PFSK-1 (cell line): Measurements from ENCODE around the gene JPH3.

Source experiments
- FOXP2 ChIP-seq: optimal IDR thresholded peaks from 2 replicates; pipeline ENCODE3; 2011; ENCODE audit warnings: borderline replicate concordance, control low read depth, inconsistent platforms; ENCODE audit not compliant: insufficient read depth; ENCODE audit errors: extremely low read length, extremely low read depth
- POLR2AphosphoS5 ChIP-seq: IDR thresholded peaks from 2 replicates; pipeline ENCODE4 v1.6.1; 2012; ENCODE audit warnings: low read depth, mild to moderate bottlenecking, control low read depth, low read length, moderate library complexity
- REST ChIP-seq, 2 experiments: IDR thresholded peaks; 2 replicates each; pipeline versions ENCODE4 v1.6.1 to v1.8.0; 2011 to 2012; ENCODE audit warnings: low read depth in 2 of 2, low read length in 2 of 2, control low read depth in 1 of 2, inconsistent platforms in 1 of 2, mild to moderate bottlenecking in 1 of 2, moderate library complexity in 1 of 2; ENCODE audit not compliant: insufficient read depth in 1 of 2
- SIN3A ChIP-seq: IDR thresholded peaks from 2 replicates; pipeline ENCODE4 v1.6.1; 2012; ENCODE audit warnings: mild to moderate bottlenecking, low read length, moderate library complexity, borderline replicate concordance; ENCODE audit not compliant: insufficient read depth
- TAF1 ChIP-seq: IDR thresholded peaks from 2 replicates; pipeline ENCODE4 v1.6.1; 2012; ENCODE audit warnings: low read length, control low read depth, borderline replicate concordance; ENCODE audit not compliant: insufficient read depth

The JPH3 gene

GRCh38 chr16:87583453-87584131 lies 18.7 kb upstream of the JPH3 start:
- TF ChIP-seq SIN3A (no peak), FOXP2 (no peak), TAF1 (no peak), POLR2AphosphoS5 (no peak), REST (IDR thresholded peaks at IDR 0.05; ENCODE audit: insufficient read depth in 1 of 2, low read depth in 2 of 2, low read length in 2 of 2) (no peak)

GRCh38 chr16:87584271-87584670 lies 18.0 kb upstream of the JPH3 start:
- TF ChIP-seq FOXP2, result peak; percentile 7
- TF ChIP-seq POLR2AphosphoS5, result no peak

- TF ChIP-seq SIN3A (no peak), TAF1 (no peak), FOXP2 (no peak), REST (IDR thresholded peaks at IDR 0.05; ENCODE audit: insufficient read depth in 1 of 2, low read depth in 2 of 2, low read length in 2 of 2) (no peak), POLR2AphosphoS5 (no peak)
Observed at GRCh38 chr16:87584975-87585374, 17.3 kb upstream of the JPH3 start.

- TF ChIP-seq POLR2AphosphoS5 (no peak), SIN3A (no peak)
Observed at GRCh38 chr16:87585442-87586200, 16.7 kb upstream of the JPH3 start.

- TF ChIP-seq SIN3A, result no peak
- no peak for TF ChIP-seq TAF1
- TF ChIP-seq FOXP2, result no peak
- TF ChIP-seq POLR2AphosphoS5, result no peak
- TF ChIP-seq REST (IDR thresholded peaks at IDR 0.05; ENCODE audit: insufficient read depth in 1 of 2, low read depth in 2 of 2, low read length in 2 of 2), result no peak
Observed at GRCh38 chr16:87586201-87586782, 16.0 kb upstream of the JPH3 start.

GRCh38 chr16:87587636-87588035 lies 14.7 kb upstream of the JPH3 start:
- TF ChIP-seq FOXP2 (no peak), TAF1 (no peak), POLR2AphosphoS5 (no peak), REST (IDR thresholded peaks at IDR 0.05; ENCODE audit: insufficient read depth in 1 of 2, low read depth in 2 of 2, low read length in 2 of 2) (no peak), SIN3A (no peak)
